ENCODE data around the gene AGXT.

AGXT gene

DNA sequence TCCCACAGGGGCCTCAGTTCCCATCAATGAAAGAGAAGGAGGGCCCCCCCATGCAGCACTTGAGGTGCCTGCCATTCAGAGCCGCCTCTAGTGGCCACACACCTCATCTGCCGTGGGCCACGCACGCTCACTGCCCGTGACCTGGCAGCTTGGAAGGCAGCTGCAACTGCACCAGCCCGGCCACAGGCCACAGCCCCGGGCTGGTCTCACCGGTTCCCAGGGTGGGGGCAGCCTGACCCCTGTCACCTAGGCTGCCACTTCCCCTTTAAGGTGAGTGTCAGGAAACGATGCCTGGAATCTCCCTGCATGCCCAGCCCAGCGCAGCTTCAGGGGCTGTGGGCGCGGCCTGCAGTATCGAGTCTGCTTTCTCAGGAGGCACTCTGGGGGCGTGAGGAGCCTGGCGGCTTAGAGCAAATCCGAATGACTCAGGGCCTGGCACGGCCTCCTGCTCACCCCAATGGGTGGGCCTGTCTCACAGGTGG, 24.8 kb downstream of the AGXT start:
- H3K27ac ChIP-seq, result no peak overlapping the region
- TF ChIP-seq, protein P1, sequence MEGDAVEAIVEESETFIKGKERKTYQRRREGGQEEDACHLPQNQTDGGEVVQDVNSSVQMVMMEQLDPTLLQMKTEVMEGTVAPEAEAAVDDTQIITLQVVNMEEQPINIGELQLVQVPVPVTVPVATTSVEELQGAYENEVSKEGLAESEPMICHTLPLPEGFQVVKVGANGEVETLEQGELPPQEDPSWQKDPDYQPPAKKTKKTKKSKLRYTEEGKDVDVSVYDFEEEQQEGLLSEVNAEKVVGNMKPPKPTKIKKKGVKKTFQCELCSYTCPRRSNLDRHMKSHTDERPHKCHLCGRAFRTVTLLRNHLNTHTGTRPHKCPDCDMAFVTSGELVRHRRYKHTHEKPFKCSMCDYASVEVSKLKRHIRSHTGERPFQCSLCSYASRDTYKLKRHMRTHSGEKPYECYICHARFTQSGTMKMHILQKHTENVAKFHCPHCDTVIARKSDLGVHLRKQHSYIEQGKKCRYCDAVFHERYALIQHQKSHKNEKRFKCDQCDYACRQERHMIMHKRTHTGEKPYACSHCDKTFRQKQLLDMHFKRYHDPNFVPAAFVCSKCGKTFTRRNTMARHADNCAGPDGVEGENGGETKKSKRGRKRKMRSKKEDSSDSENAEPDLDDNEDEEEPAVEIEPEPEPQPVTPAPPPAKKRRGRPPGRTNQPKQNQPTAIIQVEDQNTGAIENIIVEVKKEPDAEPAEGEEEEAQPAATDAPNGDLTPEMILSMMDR (conservative IDR thresholded peaks at IDR 0.05), result no peak
- TF ChIP-seq ZFX (IDR thresholded peaks at IDR 0.05), result no peak

- TF ChIP-seq, protein P1 (conservative IDR thresholded peaks at IDR 0.05), result no peak
- no peak for TF ChIP-seq ZFX (IDR thresholded peaks at IDR 0.05)
- no peak overlapping the region for H3K27ac ChIP-seq
Measured at GRCh38 chr2:240894006-240894405, 25.4 kb downstream of the AGXT start.

DNA sequence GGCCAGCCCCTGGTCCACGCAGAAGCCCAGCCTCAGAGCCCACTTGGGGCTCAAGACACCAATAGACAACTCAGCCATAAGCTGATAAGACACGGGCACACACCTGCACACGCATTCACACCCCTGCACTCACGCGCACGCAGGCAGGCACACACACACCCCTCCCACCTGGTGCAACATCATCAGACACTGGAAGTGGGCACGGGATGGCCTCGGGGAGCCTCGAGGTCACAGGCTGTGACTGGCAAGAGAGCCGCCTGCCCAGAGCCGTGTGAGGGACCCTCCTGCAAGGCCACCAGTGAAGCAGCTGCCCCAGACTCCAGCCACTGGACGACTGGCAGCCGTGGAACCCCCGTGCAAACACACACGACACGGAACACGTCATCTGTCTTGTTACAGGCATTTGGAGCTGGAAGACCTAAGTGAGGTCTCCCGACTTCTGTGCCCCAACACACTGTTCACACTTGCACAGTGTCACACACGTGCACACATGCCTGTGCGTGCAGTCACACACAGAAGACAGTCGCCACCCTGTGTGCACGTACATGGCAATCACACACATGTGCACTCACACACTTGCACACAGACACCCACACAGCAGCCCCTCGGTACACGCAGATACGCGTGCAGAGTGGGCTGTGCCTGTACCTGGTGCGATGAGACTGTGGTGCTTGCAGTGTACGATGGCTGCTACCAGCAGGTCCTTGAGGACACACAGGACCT, 26.4 kb downstream of the AGXT start:
- TF ChIP-seq, protein P1 (conservative IDR thresholded peaks at IDR 0.05), result no peak
- no peak for TF ChIP-seq ZFX (IDR thresholded peaks at IDR 0.05)
- H3K27ac ChIP-seq, result no peak overlapping the region

GRCh38 chr2:240895656-240896388, 27.2 kb downstream of the AGXT start, which contains the start of gene MAB21L4:
MAB21L4 (minus strand) TSS chr2:240896156; CDS start chr2:240895997, 159 bp downstream.
- peak within 1 kb of the TSS; percentile 76 for H3K27ac ChIP-seq

GRCh38 chr2:240896394-240896793, 27.8 kb downstream of the AGXT start:
- H3K27ac ChIP-seq, result peak overlapping the region; percentile 76

More at GRCh38 chr2:240895656-240896388, 27.2 kb downstream of the AGXT start, which contains the start of gene MAB21L4:
- no peak for TF ChIP-seq ZFX (IDR thresholded peaks at IDR 0.05)

DNA sequence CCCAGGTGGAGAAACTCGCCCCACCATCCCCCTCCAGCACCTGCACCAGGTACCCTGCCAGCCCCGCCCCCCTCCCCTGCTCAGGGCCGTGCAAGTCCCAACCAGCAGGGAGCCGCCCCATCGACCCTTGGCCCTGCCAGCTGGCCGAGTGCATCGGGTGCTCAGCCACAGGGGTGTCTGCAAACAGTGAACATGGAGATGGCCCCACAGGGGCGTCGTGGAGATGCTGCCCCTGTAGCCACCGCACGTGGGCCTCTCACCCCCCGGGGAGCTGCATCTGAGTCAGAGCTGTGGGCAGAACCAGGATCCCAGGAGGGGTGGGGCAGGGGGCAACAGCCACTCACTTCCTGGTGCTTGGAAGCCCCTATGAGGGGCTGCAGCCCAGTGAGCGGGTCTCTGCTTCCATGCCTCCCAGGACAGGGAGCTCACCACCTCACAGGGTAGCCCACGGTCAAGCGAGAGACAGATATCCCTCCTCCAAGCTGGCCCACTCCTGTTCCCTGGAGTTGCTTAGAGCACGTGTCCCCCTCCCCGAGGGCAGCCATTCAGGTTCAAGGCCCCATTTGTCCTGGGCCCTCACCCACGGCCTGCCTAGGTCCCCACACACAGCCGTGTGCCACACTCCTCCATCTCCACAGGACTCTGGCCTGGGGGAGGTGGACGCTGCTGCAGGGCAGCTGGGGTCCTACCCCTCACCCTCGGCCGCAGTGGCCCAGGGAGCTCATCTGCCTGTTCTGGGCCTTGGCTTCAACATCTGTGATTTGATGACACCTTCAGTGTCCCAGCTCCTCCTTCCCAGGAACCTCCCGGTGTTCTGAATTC, 28.5 kb downstream of the AGXT start:
- H3K27ac ChIP-seq, result peak overlapping the region; percentile 76
- TF ChIP-seq, protein P1 (conservative IDR thresholded peaks at IDR 0.05), result no peak

More at GRCh38 chr2:240896394-240896793, 27.8 kb downstream of the AGXT start:
- no peak for TF ChIP-seq ZFX (IDR thresholded peaks at IDR 0.05)
- TF ChIP-seq, protein P1 (conservative IDR thresholded peaks at IDR 0.05), result no peak

DNA sequence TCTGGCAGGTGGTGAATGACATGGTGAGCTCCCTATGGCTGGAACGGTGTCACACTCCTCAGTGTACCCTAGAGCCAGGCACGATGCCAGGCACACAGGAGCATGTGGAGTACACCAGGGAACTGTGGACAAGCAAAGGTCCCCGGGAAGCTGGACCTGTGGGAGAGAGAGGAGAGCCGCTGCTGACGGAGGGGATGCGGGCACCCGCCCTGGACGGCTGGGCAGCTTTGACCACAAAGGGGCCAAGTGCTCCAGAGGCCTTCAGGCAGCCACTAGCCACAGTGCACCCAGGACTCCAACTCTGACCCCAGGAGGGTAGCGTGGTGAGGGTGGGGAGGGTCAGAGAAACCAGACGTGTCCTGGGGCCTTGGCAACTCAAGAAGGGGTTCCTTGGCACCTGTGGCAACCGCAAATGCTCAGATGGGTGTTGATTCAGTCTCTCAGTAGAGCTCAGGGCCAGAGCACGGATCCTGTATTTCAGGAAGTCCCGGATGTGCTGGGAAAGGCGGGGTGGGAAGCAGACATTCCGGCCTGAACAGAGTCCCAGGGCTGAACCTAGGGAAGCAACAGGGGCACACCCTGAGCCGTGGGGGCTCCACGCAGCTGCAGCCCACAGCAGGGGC, 29.6 kb downstream of the AGXT start:
- TF ChIP-seq, protein P1 (conservative IDR thresholded peaks at IDR 0.05), result no peak
- TF ChIP-seq ZFX (IDR thresholded peaks at IDR 0.05), result peak; percentile 53; the same call in 1 of the 2 replicates
- H3K27ac ChIP-seq, result peak overlapping the region; percentile 76

All from C4-2B (cell line).